ENCODE results near the gene JMJD4.

Gene JMJD4

GRCh38 chr1:227734856-227735538 is at the start of gene JMJD4, which contains the start of gene SNAP47:
JMJD4 (minus strand) TSS chr1:227735302; CDS start chr1:227735273, 29 bp downstream.
SNAP47 (plus strand) TSS chr1:227735435; CDS start chr1:227747737, 12,302 bp downstream.
- peak; percentile 91 for DNase-seq

- DNase-seq = no peak
These were observed 47.1 kb upstream of the JMJD4 start for GRCh38 chr1:227782226-227782625.

DNA sequence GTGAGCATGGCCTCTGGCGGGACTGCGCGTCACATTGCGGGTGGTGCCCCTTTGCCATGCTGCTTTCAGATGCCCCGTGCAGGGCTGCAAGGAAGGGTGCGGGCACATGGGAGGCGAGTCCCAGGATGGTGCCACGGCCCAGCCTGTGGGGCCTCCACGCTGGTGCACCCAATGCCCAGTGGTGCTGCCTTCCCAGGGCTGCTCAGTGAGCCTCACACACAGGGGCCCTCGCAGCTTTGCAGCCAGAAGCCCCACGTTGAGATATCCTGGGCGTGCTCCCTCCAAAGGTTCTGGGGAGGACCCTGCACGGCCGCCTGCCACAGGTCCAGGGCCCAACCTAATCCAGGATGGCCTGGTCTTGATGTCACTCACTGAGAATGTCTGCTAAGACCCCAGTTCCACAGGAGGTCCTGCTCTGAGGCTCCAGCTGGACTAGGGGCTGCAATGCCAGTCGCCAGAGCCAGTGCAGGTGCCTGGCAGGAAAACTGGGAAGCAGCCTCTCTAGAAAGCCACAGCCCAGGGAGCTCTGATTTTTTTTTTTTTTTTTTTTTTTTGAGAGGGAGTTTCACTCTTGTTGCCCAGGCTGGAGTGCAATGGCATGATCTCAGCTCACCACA is 46.3 kb upstream of the JMJD4 start:
- no peak for DNase-seq

- DNase-seq = no peak
These were observed 45.3 kb upstream of the JMJD4 start for GRCh38 chr1:227780101-227781044.

DNA sequence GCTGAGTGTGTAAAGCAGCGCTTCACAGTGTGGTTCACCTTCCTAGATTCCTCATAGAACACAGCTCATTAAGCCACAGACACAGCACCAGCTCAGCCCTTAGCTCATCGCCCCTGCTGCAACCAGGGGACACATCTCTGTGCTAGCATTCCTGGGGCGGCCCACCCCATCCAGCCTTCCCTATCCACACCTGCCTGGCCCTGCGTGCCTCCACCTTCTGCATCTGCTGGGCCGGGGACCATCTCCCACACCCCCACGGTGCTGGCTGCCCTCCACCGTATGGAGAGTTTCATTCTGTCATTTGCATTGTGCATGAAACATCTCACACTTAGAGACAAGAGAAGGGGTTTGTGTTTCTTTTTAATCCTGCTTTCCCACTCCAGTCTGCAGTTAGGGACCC is 44.6 kb upstream of the JMJD4 start:
- no peak for DNase-seq

DNA sequence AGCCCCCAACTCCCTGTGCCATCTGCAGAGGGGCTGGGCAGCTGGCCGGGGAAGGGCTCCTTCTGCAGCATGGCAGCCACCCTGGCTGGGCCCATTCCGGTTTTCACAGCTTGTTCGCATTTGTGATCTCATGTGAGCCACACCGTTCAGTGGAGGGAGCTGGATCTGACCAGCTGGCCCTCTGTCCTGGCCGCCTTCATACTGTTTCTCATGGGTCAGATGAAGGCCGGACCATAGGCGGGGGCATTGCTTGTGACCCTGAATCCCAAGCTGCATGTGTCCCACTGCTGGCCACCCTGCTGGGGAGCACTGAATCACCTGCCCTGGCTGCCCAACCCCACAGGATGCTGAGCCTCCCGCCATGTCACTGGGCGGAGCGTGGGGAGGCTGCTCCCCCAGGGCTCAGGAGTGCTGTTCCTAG is 43.9 kb upstream of the JMJD4 start:
- DNase-seq = no peak

- no peak for DNase-seq
These were observed 43.4 kb upstream of the JMJD4 start for GRCh38 chr1:227778401-227778947.

DNA sequence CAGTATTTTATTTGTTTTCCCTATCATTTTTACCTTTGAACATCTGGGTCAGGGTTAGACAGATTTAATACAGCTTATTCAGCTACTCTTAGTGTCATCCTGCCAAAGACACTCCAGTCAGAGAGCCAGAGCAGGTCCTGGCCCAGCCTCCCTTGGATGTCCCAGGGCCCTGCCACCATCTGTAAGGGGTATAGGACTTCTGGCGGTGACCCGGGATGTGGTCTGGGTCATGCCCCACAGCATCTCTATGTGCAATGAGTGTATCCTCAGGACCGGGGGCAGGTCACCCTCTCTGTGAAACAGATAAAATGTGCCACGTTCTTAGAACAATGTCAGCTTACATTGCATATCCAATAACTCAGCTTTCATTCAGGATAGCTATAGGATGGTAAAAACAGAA is 42.5 kb upstream of the JMJD4 start:
- no peak for DNase-seq

- no peak for DNase-seq
These were observed 42.1 kb upstream of the JMJD4 start for GRCh38 chr1:227777156-227777555.

- no peak for DNase-seq
These were observed 41.2 kb upstream of the JMJD4 start for GRCh38 chr1:227776331-227776771.

GRCh38 chr1:227775841-227776240 is 40.7 kb upstream of the JMJD4 start:
- DNase-seq = no peak

DNA sequence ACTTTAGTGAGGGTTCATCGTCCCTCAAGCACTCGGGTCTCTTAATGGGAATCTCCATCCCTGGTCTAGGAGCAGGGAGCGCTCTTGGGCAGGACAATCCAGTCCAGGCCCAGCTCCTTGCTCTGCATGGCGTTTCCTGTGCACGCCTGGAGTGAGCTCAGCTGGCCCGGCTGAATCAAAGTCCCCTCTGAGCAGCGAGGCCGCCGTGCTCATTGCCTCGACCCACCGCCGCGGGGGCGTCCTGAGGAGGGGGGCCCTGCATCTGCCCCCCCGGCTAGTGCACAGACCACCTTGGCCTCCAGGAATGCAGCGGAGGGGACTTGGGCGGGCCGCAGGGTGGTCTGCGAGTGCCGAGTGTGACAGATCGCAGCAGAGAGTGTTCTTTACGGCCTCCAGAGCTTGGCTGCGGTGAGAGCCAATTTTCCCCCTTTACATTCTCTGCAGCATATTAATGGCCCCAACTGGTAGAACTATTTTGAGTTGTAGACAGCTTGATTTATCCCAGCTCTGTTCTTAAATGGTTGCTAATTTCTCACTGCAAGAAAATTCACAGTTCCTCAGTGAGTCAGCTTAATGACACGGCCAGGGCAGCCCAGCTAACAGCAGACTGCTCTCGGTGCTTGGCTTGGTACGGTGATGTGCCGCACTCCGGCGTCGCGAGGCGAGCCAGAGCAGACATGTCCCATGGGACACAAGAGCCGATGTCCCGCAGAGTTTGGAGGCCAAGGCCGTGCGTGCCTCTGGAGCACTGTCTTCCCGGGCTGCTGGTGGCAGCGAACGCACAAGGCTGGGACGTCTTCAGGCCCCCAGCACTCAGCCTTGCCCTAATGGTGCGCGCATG is 39.9 kb upstream of the JMJD4 start:
- no peak for DNase-seq

DNA sequence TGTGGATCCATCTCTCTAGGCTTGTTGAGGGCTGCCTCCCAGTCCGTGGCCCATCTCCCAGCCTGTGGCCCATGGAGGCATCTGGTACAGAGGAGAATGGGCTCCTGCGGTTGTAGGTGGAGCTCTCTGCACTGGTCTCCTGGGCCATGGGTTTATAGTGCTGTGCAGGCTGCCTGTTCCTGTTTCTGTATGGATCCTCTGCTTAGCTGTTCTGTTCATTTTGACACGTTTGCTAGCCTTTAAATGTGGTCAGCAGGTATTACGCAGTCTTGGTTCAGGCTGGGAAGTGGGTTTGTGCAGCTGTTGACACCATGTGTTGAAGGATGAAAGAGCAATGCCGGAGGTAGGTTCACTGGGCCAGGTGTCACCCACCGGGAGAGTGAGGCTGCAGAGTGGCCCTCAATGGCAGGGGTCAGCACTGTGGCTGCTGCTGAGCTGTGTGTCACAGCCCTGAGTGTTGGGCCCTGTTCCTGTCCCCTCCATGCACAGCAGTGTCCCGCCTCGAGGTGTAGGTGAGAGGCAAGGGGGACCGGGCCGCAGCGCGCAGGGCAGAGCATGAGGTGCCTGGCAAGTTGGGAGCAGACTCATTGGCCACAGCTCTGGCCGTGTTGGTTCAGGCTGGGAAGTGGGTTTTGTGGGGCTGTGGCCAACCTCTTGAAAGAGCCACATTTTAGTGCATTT is 39.1 kb upstream of the JMJD4 start:
- peak; percentile 29 for DNase-seq

DNA sequence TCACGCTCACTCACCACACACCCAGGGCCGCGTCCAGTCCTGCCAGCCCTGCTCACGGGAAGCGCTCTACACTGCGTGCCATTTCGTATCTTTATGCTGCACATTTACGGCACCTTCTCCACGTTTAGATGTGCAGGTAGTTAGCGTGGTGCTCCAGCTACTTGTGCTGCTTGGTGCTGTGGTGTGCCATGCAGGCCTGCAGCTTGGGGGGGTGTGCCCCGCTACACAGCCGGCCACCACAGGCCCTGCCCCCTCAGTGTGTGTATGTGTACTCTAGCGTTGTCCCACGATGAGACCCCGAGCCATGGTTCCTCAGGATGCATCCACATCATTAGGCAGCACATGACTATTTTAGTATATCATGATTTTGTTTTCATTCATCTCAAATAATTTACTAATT is 38.5 kb upstream of the JMJD4 start:
- no peak for DNase-seq

- no peak for DNase-seq
These were observed 36.7 kb upstream of the JMJD4 start for GRCh38 chr1:227771771-227772170.

GRCh38 chr1:227771326-227771725 is 36.2 kb upstream of the JMJD4 start:
- DNase-seq = no peak

DNA sequence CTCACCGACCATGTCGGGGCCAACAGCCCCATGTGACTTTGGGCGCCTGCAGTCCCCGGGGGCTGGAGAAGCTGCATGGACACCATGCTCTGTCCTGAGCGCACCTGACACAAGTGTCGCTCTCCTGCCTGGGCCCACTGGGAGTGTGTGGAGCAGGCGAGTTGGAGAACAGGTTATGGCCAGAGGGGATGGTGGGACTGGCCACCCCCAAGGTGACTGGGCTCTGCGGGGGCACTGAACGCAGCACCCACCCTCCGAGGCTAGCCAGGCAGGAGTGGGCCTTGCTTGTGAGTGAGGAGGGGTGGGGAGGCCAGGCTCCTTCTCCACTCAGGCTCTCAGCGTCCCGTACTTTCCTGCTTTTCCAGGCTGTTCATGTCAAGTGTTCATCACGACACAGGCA is 35.7 kb upstream of the JMJD4 start:
- no peak for DNase-seq

GRCh38 chr1:227769936-227770494 is 34.9 kb upstream of the JMJD4 start:
- DNase-seq = no peak

- no peak for DNase-seq
These were observed 34.2 kb upstream of the JMJD4 start for GRCh38 chr1:227769047-227769935.

GRCh38 chr1:227768640-227769039 is 33.5 kb upstream of the JMJD4 start:
- DNase-seq = no peak

Measured in CD4-positive, alpha-beta T cell treated with Interleukin-4 for 4 hours (primary cell).